ENCODE data around the gene PDGFD. TPM values are rescaled to one million over a fixed set of nuclear protein-coding genes. Genes with fewer than 3 reads are reported as not detected.

Gene PDGFD
- total RNA-seq, 1 experiment from 2014 or later: 1.7 TPM

DNA sequence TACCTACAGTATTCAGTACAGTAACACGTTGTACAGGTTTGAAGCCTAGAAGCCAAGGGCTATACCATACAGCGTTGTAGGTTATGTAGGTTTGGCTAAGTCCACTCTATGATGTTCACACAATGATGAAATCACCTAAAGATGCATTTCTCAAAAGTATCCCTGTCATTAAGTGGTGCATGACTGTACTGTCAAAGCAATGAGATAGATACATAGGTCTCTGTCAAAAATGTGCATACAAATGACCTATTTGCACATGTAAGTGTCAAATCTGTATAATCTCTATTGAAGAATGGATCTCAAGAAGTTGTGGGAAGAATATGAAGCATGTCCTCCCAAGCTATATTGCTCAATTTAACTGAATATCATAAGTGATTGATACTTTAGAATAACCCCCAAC is 139.4 kb downstream of the PDGFD start:
- no peaks in the 10 kb centered on the region for H3K79me2 ChIP-seq (ENCODE audit: insufficient read depth, low read length)

More for the DNA sequence above, 139.4 kb downstream of the PDGFD start:
- Mint-ChIP-seq H3K27me3 (ENCODE audit: low read depth) (no peaks in the 10 kb centered on the region), H3K4me3 (no peak overlapping the region), H3K27ac (no peak overlapping the region), H3K9me3 (no peaks in the 10 kb centered on the region), H3K4me1 (no peaks in the 10 kb centered on the region), H3K36me3 (ENCODE audit: insufficient read depth in 1 of 3, low read depth in 3 of 3) (no peaks in the 10 kb centered on the region)
- no peak overlapping the region for H3K4ac ChIP-seq (ENCODE audit: low read depth, low read length)
- H2BK120ac ChIP-seq (ENCODE audit: low read depth, low read length, poor library complexity, severe bottlenecking): no peak overlapping the region
- no peak overlapping the region for H3K56ac ChIP-seq (ENCODE audit: insufficient read length, low read depth, low read length)
- H2BK12ac ChIP-seq (ENCODE audit: insufficient read length, low read depth, low read length): no peak overlapping the region
- no peak overlapping the region for H4K8ac ChIP-seq (replicated peaks; ENCODE audit: insufficient read length, low read depth, low read length)
- TF ChIP-seq, protein P1, sequence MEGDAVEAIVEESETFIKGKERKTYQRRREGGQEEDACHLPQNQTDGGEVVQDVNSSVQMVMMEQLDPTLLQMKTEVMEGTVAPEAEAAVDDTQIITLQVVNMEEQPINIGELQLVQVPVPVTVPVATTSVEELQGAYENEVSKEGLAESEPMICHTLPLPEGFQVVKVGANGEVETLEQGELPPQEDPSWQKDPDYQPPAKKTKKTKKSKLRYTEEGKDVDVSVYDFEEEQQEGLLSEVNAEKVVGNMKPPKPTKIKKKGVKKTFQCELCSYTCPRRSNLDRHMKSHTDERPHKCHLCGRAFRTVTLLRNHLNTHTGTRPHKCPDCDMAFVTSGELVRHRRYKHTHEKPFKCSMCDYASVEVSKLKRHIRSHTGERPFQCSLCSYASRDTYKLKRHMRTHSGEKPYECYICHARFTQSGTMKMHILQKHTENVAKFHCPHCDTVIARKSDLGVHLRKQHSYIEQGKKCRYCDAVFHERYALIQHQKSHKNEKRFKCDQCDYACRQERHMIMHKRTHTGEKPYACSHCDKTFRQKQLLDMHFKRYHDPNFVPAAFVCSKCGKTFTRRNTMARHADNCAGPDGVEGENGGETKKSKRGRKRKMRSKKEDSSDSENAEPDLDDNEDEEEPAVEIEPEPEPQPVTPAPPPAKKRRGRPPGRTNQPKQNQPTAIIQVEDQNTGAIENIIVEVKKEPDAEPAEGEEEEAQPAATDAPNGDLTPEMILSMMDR (conservative IDR thresholded peaks at IDR 0.05): no peak
- H3K27ac ChIP-seq (ENCODE audit: insufficient read length, low read depth, low read length): no peak overlapping the region
- no peaks in the 10 kb centered on the region for H4K20me1 ChIP-seq (ENCODE audit: control insufficient read depth, insufficient read depth, insufficient read length)
- no peaks in the 10 kb centered on the region for H3K9me3 ChIP-seq (ENCODE audit: control insufficient read depth, low read depth, low read length)
- H3K4me2 ChIP-seq (ENCODE audit: insufficient read depth, insufficient read length, low read length): no peak overlapping the region
- no peak overlapping the region for H3K23ac ChIP-seq (ENCODE audit: insufficient read length, low read depth, low read length)
- no peak overlapping the region for H4K5ac ChIP-seq (ENCODE audit: insufficient read length, low read depth, low read length)
- no peak overlapping the region for H2AFZ ChIP-seq (ENCODE audit: low read length)
- H3K79me1 ChIP-seq (ENCODE audit: insufficient read depth, low read depth, low read length, poor library complexity, severe bottlenecking): no peaks in the 10 kb centered on the region
- H3K23me2 ChIP-seq (ENCODE audit: insufficient read length, low read depth, low read length, poor library complexity, severe bottlenecking): no peaks in the 10 kb centered on the region
- H2BK20ac ChIP-seq (ENCODE audit: low read depth, low read length, poor library complexity, severe bottlenecking): no peak overlapping the region
- no peaks in the 10 kb centered on the region for H3K4me1 ChIP-seq (ENCODE audit: insufficient read depth, low read length)
- no peak overlapping the region for H2BK15ac ChIP-seq (ENCODE audit: low read depth, low read length)
- no peak overlapping the region for H2AK5ac ChIP-seq (ENCODE audit: insufficient read length, low read length)
- no peak overlapping the region for H3K18ac ChIP-seq (ENCODE audit: insufficient read length, low read depth, low read length)
- H4K91ac ChIP-seq (ENCODE audit: insufficient read length, low read depth, low read length): no peak overlapping the region
- H2BK5ac ChIP-seq (ENCODE audit: insufficient read length, low read length): no peak overlapping the region
- WGBS (ENCODE audit: extremely low coverage, insufficient read length, low lambda C conversion rate): no CpG with 5 or more reads among the region's 2 CpGs
- no peak overlapping the region for H3K9ac ChIP-seq (ENCODE audit: extremely low read depth, insufficient read length, low read length)
- no peaks in the 10 kb centered on the region for H3K27me3 ChIP-seq (ENCODE audit: insufficient read depth, low read length)
- no peak overlapping the region for H3K14ac ChIP-seq (ENCODE audit: insufficient read depth, low read length)
- no peak for DNase-seq
- H3T11ph ChIP-seq (ENCODE audit: low read length): no peak overlapping the region
